ENCODE data around the gene GCNT1.

Gene GCNT1

GRCh38 chr9:76539180-76539579 lies 80.2 kb downstream of the GCNT1 start:
- DNase-seq (ENCODE audit: low read depth), result no peak
- no peak overlapping the region for H3K4me3 ChIP-seq (ENCODE audit: low read length)
- TF ChIP-seq CTCF (conservative IDR thresholded peaks at IDR 0.05; ENCODE audit: low read length), result no peak

GRCh38 chr9:76542360-76542759 lies 83.4 kb downstream of the GCNT1 start:
- H3K4me3 ChIP-seq (ENCODE audit: low read length), result no peak overlapping the region
- DNase-seq (ENCODE audit: low read depth), result no peak
- no peak for TF ChIP-seq CTCF (conservative IDR thresholded peaks at IDR 0.05; ENCODE audit: low read length)

GRCh38 chr9:76545191-76545590 lies 86.2 kb downstream of the GCNT1 start:
- no peak overlapping the region for H3K4me3 ChIP-seq (ENCODE audit: low read length)
- no peak for DNase-seq (ENCODE audit: low read depth)
- TF ChIP-seq CTCF (conservative IDR thresholded peaks at IDR 0.05; ENCODE audit: low read length), result no peak

- H3K4me3 ChIP-seq (ENCODE audit: low read length), result no peak overlapping the region
- TF ChIP-seq CTCF (conservative IDR thresholded peaks at IDR 0.05; ENCODE audit: low read length), result no peak
- no peak for DNase-seq (ENCODE audit: low read depth)
Observed at GRCh38 chr9:76552181-76552580, 93.2 kb downstream of the GCNT1 start.

GRCh38 chr9:76552751-76553455 lies 93.9 kb downstream of the GCNT1 start:
- TF ChIP-seq CTCF (conservative IDR thresholded peaks at IDR 0.05; ENCODE audit: low read length), result no peak
- DNase-seq (ENCODE audit: low read depth), result no peak
- no peak overlapping the region for H3K4me3 ChIP-seq (ENCODE audit: low read length)

GRCh38 chr9:76553680-76554079 lies 94.7 kb downstream of the GCNT1 start:
- no peak for DNase-seq (ENCODE audit: low read depth)
- TF ChIP-seq CTCF (conservative IDR thresholded peaks at IDR 0.05; ENCODE audit: low read length), result no peak
- H3K4me3 ChIP-seq (ENCODE audit: low read length), result no peak overlapping the region
